ENCODE data around the gene GET3.
"Not testable (repeated sequence)": the region's sequence is repeated elsewhere in the genome, so short reads cannot be mapped to it uniquely, and the experiment has no call there.

DNA sequence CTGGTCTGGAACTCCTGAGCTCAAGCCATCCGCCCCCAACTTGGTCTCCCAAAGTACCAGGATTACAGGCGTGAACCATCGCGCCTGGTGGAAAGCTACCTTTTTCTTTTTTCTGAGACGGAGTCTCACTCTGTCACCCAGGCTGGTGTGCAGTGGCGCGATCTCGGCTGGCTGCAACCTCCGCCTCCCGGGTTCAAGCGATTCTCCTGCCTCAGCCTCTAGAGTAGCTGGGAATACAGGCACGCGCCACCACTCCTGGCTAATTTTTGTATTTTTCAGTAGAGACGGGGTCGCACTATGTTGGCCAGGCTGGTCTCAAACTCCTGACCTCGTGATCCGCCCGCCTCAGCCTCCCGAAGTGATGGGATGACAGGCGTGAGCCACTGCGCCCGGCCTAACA, 39.9 kb upstream of the GET3 start:
- TF ChIP-seq, protein P1, sequence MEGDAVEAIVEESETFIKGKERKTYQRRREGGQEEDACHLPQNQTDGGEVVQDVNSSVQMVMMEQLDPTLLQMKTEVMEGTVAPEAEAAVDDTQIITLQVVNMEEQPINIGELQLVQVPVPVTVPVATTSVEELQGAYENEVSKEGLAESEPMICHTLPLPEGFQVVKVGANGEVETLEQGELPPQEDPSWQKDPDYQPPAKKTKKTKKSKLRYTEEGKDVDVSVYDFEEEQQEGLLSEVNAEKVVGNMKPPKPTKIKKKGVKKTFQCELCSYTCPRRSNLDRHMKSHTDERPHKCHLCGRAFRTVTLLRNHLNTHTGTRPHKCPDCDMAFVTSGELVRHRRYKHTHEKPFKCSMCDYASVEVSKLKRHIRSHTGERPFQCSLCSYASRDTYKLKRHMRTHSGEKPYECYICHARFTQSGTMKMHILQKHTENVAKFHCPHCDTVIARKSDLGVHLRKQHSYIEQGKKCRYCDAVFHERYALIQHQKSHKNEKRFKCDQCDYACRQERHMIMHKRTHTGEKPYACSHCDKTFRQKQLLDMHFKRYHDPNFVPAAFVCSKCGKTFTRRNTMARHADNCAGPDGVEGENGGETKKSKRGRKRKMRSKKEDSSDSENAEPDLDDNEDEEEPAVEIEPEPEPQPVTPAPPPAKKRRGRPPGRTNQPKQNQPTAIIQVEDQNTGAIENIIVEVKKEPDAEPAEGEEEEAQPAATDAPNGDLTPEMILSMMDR (IDR thresholded peaks at IDR 0.05; ENCODE audit: low read depth, low read length), result not testable (repeated sequence)
- TF ChIP-seq EZH2phosphoT487 (IDR thresholded peaks at IDR 0.05; ENCODE audit: low read depth), result not testable (repeated sequence)
